GM08714 (cell line): ENCODE results near the gene CD74.
A peak's percentile ranks its signal among the peaks of the same experiment; 100 is the strongest.

Source experiments
- H3K4me3 ChIP-seq: fragments of 200-500 bp; sonication (Bioruptor generic); 2 replicates; pipeline ENCODE4 v1.5.1; 2014; ENCODE audit warnings: mild to moderate bottlenecking, low read length, inconsistent platforms
- ZNF274 ChIP-seq: IDR thresholded peaks from 2 replicates; pipeline ENCODE4 v1.6.1; 2012; ENCODE audit warnings: mild to moderate bottlenecking, low read depth, low read length

Gene CD74

GRCh38 chr5:150356575-150357294 is 56.0 kb downstream of the CD74 start:
- H3K4me3 ChIP-seq, result peak overlapping the region; percentile 40; the same call in 1 of the 2 replicates
- no peak for TF ChIP-seq ZNF274

GRCh38 chr5:150355791-150356190 is 56.9 kb downstream of the CD74 start:
- TF ChIP-seq ZNF274, result no peak
- H3K4me3 ChIP-seq, result no peak overlapping the region

- H3K4me3 ChIP-seq, result no peak overlapping the region
- TF ChIP-seq ZNF274, result no peak
These were observed 59.6 kb downstream of the CD74 start for GRCh38 chr5:150353032-150353675.

GRCh38 chr5:150352244-150353031 is 60.3 kb downstream of the CD74 start:
- TF ChIP-seq ZNF274, result no peak
- H3K4me3 ChIP-seq, result no peak overlapping the region
